ENCODE measurements around the gene RAI2.

RAI2 gene

GRCh38 chrX:17809273-17809672 lies 51.8 kb downstream of the RAI2 start:
- no peaks in the 10 kb centered on the region for H3F3A ChIP-seq (ENCODE audit: low read depth)
- no peak overlapping the region for H3K4me3 ChIP-seq (ENCODE audit: low read length, poor library complexity, severe bottlenecking)
- no peak overlapping the region for H3K9ac ChIP-seq (ENCODE audit: low read depth, low read length, poor library complexity, severe bottlenecking)
- no peaks in the 10 kb centered on the region for H3K4me1 ChIP-seq (ENCODE audit: insufficient read depth, low read length, poor library complexity, severe bottlenecking)
- no peak overlapping the region for H3K4me2 ChIP-seq (ENCODE audit: low read depth, low read length, poor library complexity, severe bottlenecking)
- no peaks in the 10 kb centered on the region for H3K79me2 ChIP-seq (ENCODE audit: insufficient read depth, low read length)
- H3K27me3 ChIP-seq (ENCODE audit: insufficient read depth, low read length, poor library complexity, severe bottlenecking): no peaks in the 10 kb centered on the region
- no peaks in the 10 kb centered on the region for H4K20me1 ChIP-seq (ENCODE audit: insufficient read depth, low read length, poor library complexity, severe bottlenecking)
- no peak for TF ChIP-seq CTCF (conservative IDR thresholded peaks at IDR 0.05; ENCODE audit: low read length)
- no peak for TF ChIP-seq EZH2phosphoT487 (IDR thresholded peaks at IDR 0.05; ENCODE audit: borderline replicate concordance)
- no peaks in the 10 kb centered on the region for H3K9me3 ChIP-seq (ENCODE audit: insufficient read depth, low read depth, low read length)
- H3K9me2 ChIP-seq (replicated peaks; ENCODE audit: low read depth, low read length): no peaks in the 10 kb centered on the region
- no peak overlapping the region for H2AFZ ChIP-seq (ENCODE audit: low read length)
- no peaks in the 10 kb centered on the region for H3K36me3 ChIP-seq (ENCODE audit: insufficient read depth, low read length)

- H3K36me3 ChIP-seq (ENCODE audit: insufficient read depth, low read length): no peaks in the 10 kb centered on the region
Measured at GRCh38 chrX:17805120-17805519, 56.0 kb downstream of the RAI2 start.

GRCh38 chrX:17803449-17803848 lies 57.6 kb downstream of the RAI2 start:
- H3K4me1 ChIP-seq (ENCODE audit: insufficient read depth, low read length, poor library complexity, severe bottlenecking): no peaks in the 10 kb centered on the region
- H4K20me1 ChIP-seq (ENCODE audit: insufficient read depth, low read length, poor library complexity, severe bottlenecking): no peaks in the 10 kb centered on the region
- no peaks in the 10 kb centered on the region for H3K27me3 ChIP-seq (ENCODE audit: insufficient read depth, low read length, poor library complexity, severe bottlenecking)
- H3K4me2 ChIP-seq (ENCODE audit: low read depth, low read length, poor library complexity, severe bottlenecking): no peak overlapping the region
- TF ChIP-seq EZH2phosphoT487 (IDR thresholded peaks at IDR 0.05; ENCODE audit: borderline replicate concordance) (no peak), CTCF (conservative IDR thresholded peaks at IDR 0.05; ENCODE audit: low read length) (no peak)
- H2AFZ ChIP-seq (ENCODE audit: low read length): no peak overlapping the region
- no peaks in the 10 kb centered on the region for H3K9me3 ChIP-seq (ENCODE audit: insufficient read depth, low read depth, low read length)
- H3K4me3 ChIP-seq (ENCODE audit: low read length, poor library complexity, severe bottlenecking): no peak overlapping the region
- no peaks in the 10 kb centered on the region for H3K36me3 ChIP-seq (ENCODE audit: insufficient read depth, low read length)
- H3F3A ChIP-seq (ENCODE audit: low read depth): no peaks in the 10 kb centered on the region
- H3K9ac ChIP-seq (ENCODE audit: low read depth, low read length, poor library complexity, severe bottlenecking): no peak overlapping the region
- no peaks in the 10 kb centered on the region for H3K79me2 ChIP-seq (ENCODE audit: insufficient read depth, low read length)
- no peaks in the 10 kb centered on the region for H3K9me2 ChIP-seq (replicated peaks; ENCODE audit: low read depth, low read length)

More at GRCh38 chrX:17805120-17805519, 56.0 kb downstream of the RAI2 start:
- Histone ChIP-seq H3K9ac (ENCODE audit: low read depth, low read length, poor library complexity, severe bottlenecking) (no peak overlapping the region), H4K20me1 (ENCODE audit: insufficient read depth, low read length, poor library complexity, severe bottlenecking) (no peaks in the 10 kb centered on the region), H3K4me3 (ENCODE audit: low read length, poor library complexity, severe bottlenecking) (no peak overlapping the region), H3K79me2 (ENCODE audit: insufficient read depth, low read length) (no peaks in the 10 kb centered on the region), H3K9me3 (ENCODE audit: insufficient read depth, low read depth, low read length) (no peaks in the 10 kb centered on the region), H3K4me1 (ENCODE audit: insufficient read depth, low read length, poor library complexity, severe bottlenecking) (no peaks in the 10 kb centered on the region), H3K4me2 (ENCODE audit: low read depth, low read length, poor library complexity, severe bottlenecking) (no peak overlapping the region), H2AFZ (ENCODE audit: low read length) (no peak overlapping the region), H3K9me2 (replicated peaks; ENCODE audit: low read depth, low read length) (no peaks in the 10 kb centered on the region), H3K27me3 (ENCODE audit: insufficient read depth, low read length, poor library complexity, severe bottlenecking) (no peaks in the 10 kb centered on the region), H3F3A (ENCODE audit: low read depth) (no peaks in the 10 kb centered on the region)
- TF ChIP-seq EZH2phosphoT487 (IDR thresholded peaks at IDR 0.05; ENCODE audit: borderline replicate concordance) (no peak), CTCF (conservative IDR thresholded peaks at IDR 0.05; ENCODE audit: low read length) (no peak)

All from Loucy (cell line).